Fibroblast of pulmonary artery (primary cell): ENCODE data around the gene RPL5.

Experiments used
- DNase-seq: peaks from one replicate; pipeline ENCODE4 v3.0.0-alpha.2; 2010; ENCODE audit warnings: low read depth
- H3K4me3 ChIP-seq: replicated peaks from 2 replicates; pipeline ENCODE4 v1.5.1; 2011; ENCODE audit warnings: low read depth, mild to moderate bottlenecking, control low read depth, low read length, moderate library complexity
- TF ChIP-seq, protein P1 (sequence below): IDR thresholded peaks from 2 replicates; pipeline ENCODE4 v1.5.1; 2011; ENCODE audit warnings: mild to moderate bottlenecking, control low read depth, low read length, inconsistent platforms; ENCODE audit errors: missing control alignments

RPL5 gene

GRCh38 chr1:92883297-92883696, 51.5 kb downstream of the RPL5 start:
- DNase-seq = no peak
- no peak overlapping the region for H3K4me3 ChIP-seq
- TF ChIP-seq, protein P1, sequence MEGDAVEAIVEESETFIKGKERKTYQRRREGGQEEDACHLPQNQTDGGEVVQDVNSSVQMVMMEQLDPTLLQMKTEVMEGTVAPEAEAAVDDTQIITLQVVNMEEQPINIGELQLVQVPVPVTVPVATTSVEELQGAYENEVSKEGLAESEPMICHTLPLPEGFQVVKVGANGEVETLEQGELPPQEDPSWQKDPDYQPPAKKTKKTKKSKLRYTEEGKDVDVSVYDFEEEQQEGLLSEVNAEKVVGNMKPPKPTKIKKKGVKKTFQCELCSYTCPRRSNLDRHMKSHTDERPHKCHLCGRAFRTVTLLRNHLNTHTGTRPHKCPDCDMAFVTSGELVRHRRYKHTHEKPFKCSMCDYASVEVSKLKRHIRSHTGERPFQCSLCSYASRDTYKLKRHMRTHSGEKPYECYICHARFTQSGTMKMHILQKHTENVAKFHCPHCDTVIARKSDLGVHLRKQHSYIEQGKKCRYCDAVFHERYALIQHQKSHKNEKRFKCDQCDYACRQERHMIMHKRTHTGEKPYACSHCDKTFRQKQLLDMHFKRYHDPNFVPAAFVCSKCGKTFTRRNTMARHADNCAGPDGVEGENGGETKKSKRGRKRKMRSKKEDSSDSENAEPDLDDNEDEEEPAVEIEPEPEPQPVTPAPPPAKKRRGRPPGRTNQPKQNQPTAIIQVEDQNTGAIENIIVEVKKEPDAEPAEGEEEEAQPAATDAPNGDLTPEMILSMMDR = no peak

DNA sequence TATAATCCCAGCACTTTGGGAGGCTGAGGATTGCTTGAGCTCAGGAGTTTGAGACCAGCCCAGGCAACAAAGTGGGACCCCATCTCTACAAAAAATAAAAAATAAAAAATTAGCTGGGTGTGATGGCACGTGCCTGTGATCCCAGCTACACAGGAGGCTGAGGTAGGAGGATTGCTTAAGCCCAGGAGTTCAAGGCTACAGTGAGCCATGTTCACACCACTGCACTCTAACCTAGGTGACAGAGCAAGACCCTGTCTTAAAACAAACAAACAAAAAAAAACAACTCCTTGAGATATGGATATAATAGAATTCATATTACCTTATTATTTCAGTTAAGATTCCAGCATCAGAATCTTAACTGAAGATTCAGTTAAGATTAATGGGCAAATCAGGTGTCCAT, 52.4 kb downstream of the RPL5 start:
- TF ChIP-seq, protein P1 = no peak
- H3K4me3 ChIP-seq = no peak overlapping the region
- no peak for DNase-seq

DNA sequence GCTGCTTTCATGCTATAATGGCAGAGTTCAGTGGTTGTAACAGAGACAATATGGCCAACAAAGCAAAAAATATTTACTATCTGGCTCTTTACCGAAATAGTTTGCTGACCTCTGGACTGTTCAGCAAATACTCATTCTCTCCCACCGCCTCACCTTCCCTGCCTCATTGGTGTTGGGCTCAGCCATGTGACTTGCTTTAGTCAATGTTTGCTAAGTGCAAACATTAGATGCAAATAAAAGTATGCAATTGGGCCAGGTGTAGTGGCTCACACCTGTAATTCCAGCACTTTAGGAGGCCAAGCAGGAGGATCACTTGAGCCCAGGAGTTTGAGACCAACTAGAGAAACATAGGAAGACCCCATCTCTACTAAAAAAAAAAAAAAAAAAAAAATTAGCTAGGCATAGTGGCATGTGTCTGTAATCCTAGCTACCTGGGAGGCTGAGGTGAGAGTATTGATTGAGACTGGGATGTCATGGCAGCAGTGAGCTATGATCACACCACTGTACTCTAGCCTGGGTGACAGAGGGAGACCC, 55.1 kb downstream of the RPL5 start:
- no peak for DNase-seq
- H3K4me3 ChIP-seq = no peak overlapping the region
- TF ChIP-seq, protein P1 = no peak

- DNase-seq = no peak
- no peak overlapping the region for H3K4me3 ChIP-seq
- TF ChIP-seq, protein P1 = no peak
These were observed 55.6 kb downstream of the RPL5 start for GRCh38 chr1:92887465-92887864.
